ENCODE data around the gene ADH4.

DNA sequence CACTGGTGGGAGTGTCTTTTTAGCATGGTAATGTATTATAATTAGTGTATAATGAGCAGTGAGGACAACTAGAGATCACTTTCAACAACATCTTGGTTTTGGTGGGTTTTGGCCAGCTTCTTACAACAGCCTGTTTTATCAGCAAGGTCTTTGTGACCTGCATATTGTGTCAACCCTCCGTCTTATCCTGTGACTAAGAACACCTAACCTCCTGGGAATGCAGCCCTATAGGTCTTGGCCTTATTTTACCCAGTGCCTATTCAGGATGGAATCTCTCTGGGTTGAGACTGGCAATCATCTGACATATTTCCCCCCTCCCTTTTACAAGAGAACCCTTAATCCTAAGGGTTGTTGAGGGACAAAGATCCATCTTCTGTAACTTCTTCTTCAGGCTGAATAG is 21.9 kb upstream of the ADH4 start:
- TF ChIP-seq, protein P1, sequence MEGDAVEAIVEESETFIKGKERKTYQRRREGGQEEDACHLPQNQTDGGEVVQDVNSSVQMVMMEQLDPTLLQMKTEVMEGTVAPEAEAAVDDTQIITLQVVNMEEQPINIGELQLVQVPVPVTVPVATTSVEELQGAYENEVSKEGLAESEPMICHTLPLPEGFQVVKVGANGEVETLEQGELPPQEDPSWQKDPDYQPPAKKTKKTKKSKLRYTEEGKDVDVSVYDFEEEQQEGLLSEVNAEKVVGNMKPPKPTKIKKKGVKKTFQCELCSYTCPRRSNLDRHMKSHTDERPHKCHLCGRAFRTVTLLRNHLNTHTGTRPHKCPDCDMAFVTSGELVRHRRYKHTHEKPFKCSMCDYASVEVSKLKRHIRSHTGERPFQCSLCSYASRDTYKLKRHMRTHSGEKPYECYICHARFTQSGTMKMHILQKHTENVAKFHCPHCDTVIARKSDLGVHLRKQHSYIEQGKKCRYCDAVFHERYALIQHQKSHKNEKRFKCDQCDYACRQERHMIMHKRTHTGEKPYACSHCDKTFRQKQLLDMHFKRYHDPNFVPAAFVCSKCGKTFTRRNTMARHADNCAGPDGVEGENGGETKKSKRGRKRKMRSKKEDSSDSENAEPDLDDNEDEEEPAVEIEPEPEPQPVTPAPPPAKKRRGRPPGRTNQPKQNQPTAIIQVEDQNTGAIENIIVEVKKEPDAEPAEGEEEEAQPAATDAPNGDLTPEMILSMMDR (IDR thresholded peaks at IDR 0.05): no peak
- TF ChIP-seq POLR2A (IDR thresholded peaks at IDR 0.05): no peak
